Fibroblast of villous mesenchyme (primary cell): ENCODE data around the gene MRGPRF. TPM values are rescaled to one million over a fixed set of nuclear protein-coding genes. Genes with fewer than 3 reads are reported as not detected.
A peak's percentile ranks its signal among the peaks of the same experiment; 100 is the strongest.
"Not testable (repeated sequence)": the region's sequence is repeated elsewhere in the genome, so short reads cannot be mapped to it uniquely, and the experiment has no call there.

Experiments
- DNase-seq: peaks from one replicate; pipeline ENCODE4 v3.0.0-alpha.2; 2010; ENCODE audit warnings: low read depth
- H3K4me3 ChIP-seq: 2 replicates; pipeline ENCODE4 v1.5.1; 2011; ENCODE audit warnings: low read depth, mild to moderate bottlenecking, low read length
- total RNA-seq: library from RNA; depleted of rRNA; stranded (reverse); fragments of >200 nt; gene quantifications from 2 replicates; pipeline ENCODE4 v1.2.3, GENCODE V29; 2012
- TF ChIP-seq, protein P1 (sequence below): IDR thresholded peaks from 2 replicates; pipeline ENCODE4 v1.5.1; 2012; ENCODE audit warnings: low read depth, mild to moderate bottlenecking, low read length; ENCODE audit not compliant: insufficient read depth

Gene MRGPRF
- total RNA-seq, 1 donor, result 61.3 TPM

DNA sequence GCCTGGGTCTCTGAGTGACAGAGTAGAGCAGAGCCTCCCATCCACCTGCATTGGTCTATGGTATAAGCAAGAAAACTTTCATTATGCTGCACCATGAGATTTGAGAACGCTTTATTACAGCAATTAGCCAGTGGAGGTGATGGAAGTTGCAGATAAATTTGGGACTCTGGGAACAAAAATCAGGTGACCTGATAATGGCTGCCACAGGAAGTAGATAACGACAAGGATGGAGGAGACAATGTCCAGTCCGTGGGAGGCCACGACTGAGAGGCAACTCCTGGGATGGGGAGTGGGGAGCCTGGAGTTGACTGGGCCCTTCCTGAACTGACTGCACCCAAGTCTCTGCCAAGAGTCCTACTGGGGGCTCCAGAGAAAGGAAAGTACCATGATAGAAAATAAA is 37.0 kb downstream of the MRGPRF start:
- H3K4me3 ChIP-seq, result no peak overlapping the region
- TF ChIP-seq, protein P1, sequence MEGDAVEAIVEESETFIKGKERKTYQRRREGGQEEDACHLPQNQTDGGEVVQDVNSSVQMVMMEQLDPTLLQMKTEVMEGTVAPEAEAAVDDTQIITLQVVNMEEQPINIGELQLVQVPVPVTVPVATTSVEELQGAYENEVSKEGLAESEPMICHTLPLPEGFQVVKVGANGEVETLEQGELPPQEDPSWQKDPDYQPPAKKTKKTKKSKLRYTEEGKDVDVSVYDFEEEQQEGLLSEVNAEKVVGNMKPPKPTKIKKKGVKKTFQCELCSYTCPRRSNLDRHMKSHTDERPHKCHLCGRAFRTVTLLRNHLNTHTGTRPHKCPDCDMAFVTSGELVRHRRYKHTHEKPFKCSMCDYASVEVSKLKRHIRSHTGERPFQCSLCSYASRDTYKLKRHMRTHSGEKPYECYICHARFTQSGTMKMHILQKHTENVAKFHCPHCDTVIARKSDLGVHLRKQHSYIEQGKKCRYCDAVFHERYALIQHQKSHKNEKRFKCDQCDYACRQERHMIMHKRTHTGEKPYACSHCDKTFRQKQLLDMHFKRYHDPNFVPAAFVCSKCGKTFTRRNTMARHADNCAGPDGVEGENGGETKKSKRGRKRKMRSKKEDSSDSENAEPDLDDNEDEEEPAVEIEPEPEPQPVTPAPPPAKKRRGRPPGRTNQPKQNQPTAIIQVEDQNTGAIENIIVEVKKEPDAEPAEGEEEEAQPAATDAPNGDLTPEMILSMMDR, result no peak
- no peak for DNase-seq

DNA sequence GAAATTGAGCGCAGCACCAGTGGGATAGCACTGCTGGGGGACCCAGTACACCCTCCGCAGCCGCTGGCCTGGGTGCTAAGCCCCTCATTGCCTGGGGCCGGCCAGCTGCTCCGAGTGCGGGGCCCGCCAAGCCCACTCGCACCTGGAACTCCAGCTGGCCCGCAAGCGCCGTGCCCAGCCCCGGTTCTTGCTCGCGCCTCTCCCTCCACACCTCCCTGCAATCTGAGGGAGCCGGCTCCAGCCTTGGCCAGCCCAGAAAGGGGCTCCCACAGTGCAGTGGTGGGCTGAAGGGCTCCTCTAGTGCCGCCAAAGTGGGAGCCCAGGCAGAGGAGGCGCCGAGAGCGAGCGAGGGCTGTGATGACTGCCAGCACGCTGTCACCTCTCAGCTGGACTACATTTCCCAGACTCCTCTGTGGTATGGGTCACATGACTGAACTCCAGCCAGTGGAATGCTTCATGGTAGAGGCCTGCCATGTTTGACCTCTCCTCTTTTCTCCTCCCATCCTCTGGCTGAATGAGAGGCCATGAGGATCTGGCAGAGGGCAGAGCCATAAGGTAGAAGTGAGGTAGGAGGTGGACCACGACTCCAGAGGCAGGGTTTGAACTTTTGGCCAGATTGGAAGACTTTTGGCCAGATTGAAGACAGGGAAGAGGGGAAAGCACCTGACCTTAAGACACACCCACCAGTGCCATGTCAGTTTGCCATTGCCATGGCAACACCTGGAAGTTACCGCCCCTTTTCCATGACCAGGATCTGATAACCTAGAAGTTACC is 38.4 kb downstream of the MRGPRF start:
- no peak for DNase-seq
- H3K4me3 ChIP-seq, result no peak overlapping the region
- TF ChIP-seq, protein P1, result no peak

DNA sequence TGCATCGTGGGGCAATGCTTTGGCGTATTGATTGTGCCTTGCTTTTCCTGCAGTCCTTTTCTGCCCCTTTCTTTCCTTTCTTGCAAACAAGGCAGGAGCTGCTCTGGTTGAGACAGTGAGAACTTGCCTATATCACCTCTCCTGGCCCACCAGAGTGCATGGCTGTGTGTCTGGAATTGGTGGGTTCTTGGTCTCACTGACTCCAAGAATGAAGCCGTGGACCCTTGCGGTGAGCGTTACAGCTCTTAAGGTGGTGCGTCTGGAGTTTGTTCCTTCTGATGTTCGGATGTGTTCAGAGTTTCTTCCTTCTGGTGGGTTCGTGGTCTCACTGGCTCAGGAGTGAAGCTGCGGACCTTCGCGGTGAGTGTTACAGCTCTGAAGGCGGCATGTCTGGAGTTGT is 39.3 kb downstream of the MRGPRF start:
- H3K4me3 ChIP-seq, DNase-seq: not testable (repeated sequence)

DNA sequence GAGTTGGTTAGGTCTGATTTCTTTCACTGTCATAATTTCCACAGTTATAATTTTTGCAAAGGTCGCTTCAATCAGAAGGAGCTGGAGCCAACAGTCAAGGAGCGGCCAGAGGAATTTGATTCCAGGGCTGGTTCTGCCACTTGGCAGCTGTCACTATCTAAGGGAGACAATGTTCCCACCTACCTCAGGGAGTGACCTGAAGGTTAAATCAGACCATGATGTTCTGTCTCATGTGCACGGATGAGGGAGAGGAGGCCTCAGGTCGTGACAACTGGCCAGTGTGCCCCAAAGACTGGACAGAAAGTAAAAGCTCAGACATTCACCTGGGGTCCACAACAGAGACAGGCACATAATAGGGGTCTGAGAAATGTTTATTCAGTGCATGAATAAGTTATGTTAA is 39.8 kb downstream of the MRGPRF start:
- H3K4me3 ChIP-seq, result no peak overlapping the region
- no peak for DNase-seq
- TF ChIP-seq, protein P1, result no peak

DNA sequence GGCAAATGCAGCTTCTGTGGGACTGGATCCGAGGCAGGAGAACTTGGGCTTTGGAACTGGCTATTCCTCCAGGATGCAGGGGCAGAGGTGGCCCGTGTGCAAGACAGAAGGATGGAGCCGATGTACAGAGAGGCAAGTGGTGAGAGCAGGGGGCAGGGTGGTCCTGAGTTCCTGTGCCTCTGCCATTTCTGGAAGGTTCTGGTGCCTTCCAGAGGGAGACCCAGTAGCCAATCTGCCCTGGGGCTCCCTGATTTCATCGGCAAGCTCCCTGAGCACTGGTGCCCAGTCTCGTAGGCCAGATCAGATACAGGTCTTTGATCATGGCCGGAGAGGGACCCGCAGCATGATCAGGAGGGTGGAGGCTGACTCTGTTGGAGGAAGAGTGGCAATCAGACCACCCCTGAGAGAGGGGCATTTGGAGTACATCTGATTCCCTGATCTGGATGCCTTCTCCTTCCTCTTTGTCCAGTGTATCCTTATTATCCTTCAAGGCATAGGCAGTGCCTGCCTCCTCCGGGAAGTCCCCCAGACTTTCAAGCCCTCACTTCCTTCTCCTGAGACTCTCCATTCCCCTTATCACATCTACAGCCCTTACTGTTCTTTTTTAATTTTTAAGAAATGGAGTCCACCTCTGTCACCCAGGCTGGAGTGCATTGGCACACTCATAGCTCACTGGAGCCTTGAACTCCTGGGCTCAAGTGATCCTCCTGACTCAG is 42.0 kb downstream of the MRGPRF start:
- DNase-seq, result no peak
- H3K4me3 ChIP-seq, result no peak overlapping the region
- TF ChIP-seq, protein P1, result no peak

DNA sequence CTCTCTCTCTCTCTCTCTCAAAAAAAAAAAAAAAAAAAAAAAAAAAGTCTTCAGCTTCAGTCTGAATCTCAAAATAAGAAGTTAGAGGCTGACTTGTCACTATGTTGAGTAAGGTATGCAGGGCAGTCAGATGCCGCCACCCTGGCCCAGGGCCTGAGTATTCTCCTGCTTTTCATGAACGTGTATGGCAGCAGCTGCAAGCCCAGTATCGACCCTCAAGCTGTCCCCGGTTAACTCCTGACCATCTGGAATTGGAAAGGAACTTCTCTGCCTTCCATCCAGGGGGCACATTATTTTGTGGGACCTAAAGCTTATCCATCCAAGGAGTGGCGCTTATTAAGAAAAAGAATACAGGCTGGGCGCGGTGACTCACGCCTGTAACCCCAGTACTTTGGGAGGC is 43.7 kb downstream of the MRGPRF start:
- TF ChIP-seq, protein P1, result no peak
- H3K4me3 ChIP-seq, result no peak overlapping the region
- DNase-seq, result no peak

DNA sequence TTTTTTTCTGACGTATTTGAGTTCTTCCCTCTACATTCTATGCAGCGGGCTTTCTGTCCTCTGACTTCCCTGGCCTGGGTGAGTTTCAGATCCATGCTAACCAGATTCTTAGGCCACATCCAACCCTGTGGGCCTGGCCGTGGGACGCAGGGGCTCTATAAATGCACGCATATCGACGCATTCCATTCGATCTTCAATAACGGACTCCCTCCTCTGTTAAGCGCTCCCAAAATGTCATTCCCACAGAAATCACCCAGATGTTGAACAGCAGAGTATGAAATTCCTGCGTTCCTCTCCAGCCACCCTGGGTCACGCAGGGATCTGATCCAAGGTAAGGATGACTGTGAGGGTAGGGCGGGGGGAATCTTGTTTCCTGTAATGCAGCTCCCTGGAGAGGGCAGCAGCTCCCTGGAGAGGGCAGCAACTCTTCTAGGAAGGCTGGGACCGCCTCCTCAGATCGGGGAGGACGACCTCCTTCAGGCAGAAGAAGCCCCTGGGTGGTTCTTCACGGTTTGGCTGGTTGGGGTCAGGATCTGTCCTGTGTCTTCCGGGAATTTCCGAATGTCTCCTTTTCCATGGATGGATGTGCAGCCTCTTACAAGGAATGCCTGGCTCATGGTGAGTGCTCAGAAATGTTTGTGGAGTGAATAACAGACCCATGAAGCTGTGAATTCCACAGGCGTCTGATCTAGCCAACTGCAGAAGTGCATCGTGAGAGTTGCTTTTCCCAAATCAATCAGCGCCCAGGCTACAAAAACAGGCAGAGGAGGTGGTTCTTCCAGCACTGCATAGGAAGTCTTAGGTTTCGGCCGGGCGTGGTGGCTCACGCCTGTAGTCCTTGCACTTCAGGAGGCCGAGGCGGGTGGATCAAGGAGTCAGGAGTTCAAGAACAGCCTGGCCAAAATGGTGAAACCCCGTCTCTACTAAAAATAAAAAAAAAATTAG is 44.5 kb downstream of the MRGPRF start:
- no peak overlapping the region for H3K4me3 ChIP-seq
- no peak for DNase-seq
- TF ChIP-seq, protein P1, result peak; percentile 36
